ENCODE measurements around the gene TREH.

Gene TREH

DNA sequence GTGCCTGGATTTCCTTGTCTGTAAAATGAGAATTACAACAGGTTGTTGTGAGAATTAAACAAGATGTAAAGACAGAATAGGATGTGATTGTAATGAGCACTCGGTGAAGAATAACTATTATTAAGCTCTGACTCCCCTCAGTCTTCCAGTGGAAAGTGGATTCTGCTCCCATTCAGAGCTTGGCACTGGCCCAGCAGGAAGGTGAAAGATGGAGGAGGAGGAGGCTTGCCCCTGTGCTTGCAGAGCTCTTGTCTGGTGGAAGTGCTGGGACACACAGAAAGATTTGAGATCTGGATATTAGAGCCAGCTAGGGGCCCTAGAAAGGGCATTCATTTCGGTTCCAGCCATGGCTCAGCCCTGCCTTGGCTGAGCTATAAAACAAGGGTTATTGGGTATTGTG is 43.8 kb downstream of the TREH start:
- DNase-seq (ENCODE audit: low read depth) = no peak
- H3K4me3 ChIP-seq (ENCODE audit: low read depth, low read length) = no peak overlapping the region

GRCh38 chr11:118635237-118635591 is 44.2 kb downstream of the TREH start:
- TF ChIP-seq MAX (IDR thresholded peaks at IDR 0.05; ENCODE audit: low read depth, low read length) (no peak), CTCF (IDR thresholded peaks at IDR 0.05; ENCODE audit: low read depth, low read length) (no peak)
- DNase-seq (ENCODE audit: low read depth) = no peak
- H3K4me3 ChIP-seq (ENCODE audit: low read depth, low read length) = no peak overlapping the region

More for the DNA sequence above, 43.8 kb downstream of the TREH start:
- no peak for TF ChIP-seq MYC (IDR thresholded peaks at IDR 0.05; ENCODE audit: low read depth, low read length)
- no peak for TF ChIP-seq MAX (IDR thresholded peaks at IDR 0.05; ENCODE audit: low read depth, low read length)

- DNase-seq (ENCODE audit: low read depth) = no peak
- no peak overlapping the region for H3K4me3 ChIP-seq (ENCODE audit: low read depth, low read length)
These were observed 44.8 kb downstream of the TREH start for GRCh38 chr11:118634431-118635236.

DNA sequence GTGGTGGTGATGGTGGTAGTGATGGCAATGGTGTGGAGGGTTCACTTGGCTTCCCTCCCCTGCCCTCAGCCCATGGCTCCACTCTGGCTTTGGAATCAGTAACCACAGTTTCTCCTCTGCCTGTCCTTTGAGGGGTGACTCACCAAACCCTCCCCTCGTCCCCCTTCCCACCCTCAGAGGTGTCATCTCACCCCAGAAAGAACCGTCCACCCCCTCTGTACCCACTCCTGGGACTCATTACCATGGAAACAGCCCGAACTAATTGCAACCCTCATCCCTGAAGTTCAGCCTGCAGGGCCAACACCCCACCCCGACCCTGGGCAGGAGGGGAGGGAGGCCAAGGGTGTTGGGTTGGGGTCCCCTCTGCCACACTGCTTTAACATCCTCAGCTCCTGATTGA is 45.5 kb downstream of the TREH start:
- no peak for DNase-seq (ENCODE audit: low read depth)
- TF ChIP-seq CTCF (IDR thresholded peaks at IDR 0.05; ENCODE audit: low read depth, low read length) = no peak
- no peak for TF ChIP-seq MYC (IDR thresholded peaks at IDR 0.05; ENCODE audit: low read depth, low read length)
- TF ChIP-seq POLR2A (IDR thresholded peaks at IDR 0.05; ENCODE audit: extremely low read depth, insufficient read length) = no peak
- no peak for TF ChIP-seq MAX (IDR thresholded peaks at IDR 0.05; ENCODE audit: low read depth, low read length)
- H3K4me3 ChIP-seq (ENCODE audit: low read depth, low read length) = no peak overlapping the region

More at GRCh38 chr11:118634431-118635236, 44.8 kb downstream of the TREH start:
- TF ChIP-seq MYC (IDR thresholded peaks at IDR 0.05; ENCODE audit: low read depth, low read length) (no peak), POLR2A (IDR thresholded peaks at IDR 0.05; ENCODE audit: extremely low read depth, insufficient read length) (no peak), MAX (IDR thresholded peaks at IDR 0.05; ENCODE audit: low read depth, low read length) (no peak)

DNA sequence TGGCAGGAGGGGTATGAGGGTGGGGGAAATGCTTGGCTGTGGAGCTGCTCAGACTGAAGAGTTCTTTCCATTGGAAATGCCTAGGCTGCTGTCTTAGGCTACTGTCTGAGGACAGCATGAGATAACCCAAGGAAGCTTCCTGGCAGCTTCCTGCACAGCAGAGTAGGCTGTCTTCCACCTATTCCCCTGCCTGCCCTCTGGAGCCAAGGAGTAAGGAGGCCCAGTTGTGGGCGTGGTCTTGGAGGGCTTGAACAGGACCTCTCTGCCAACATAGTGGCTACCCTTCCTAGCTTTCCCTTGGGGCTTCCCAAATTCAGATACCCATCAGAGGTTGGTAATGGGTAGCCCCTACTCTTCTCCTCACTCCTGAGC is 46.1 kb downstream of the TREH start:
- no peak for DNase-seq (ENCODE audit: low read depth)
- H3K4me3 ChIP-seq (ENCODE audit: low read depth, low read length) = no peak overlapping the region
- TF ChIP-seq POLR2A (IDR thresholded peaks at IDR 0.05; ENCODE audit: extremely low read depth, insufficient read length) = no peak
- no peak for TF ChIP-seq MYC (IDR thresholded peaks at IDR 0.05; ENCODE audit: low read depth, low read length)
- no peak for TF ChIP-seq MAX (IDR thresholded peaks at IDR 0.05; ENCODE audit: low read depth, low read length)
- no peak for TF ChIP-seq CTCF (IDR thresholded peaks at IDR 0.05; ENCODE audit: low read depth, low read length)

- DNase-seq (ENCODE audit: low read depth) = no peak
- no peak overlapping the region for H3K4me3 ChIP-seq (ENCODE audit: low read depth, low read length)
- TF ChIP-seq MYC (IDR thresholded peaks at IDR 0.05; ENCODE audit: low read depth, low read length) = no peak
- no peak for TF ChIP-seq MAX (IDR thresholded peaks at IDR 0.05; ENCODE audit: low read depth, low read length)
- TF ChIP-seq POLR2A (IDR thresholded peaks at IDR 0.05; ENCODE audit: extremely low read depth, insufficient read length) = no peak
- TF ChIP-seq CTCF (IDR thresholded peaks at IDR 0.05; ENCODE audit: low read depth, low read length) = no peak
These were observed 46.7 kb downstream of the TREH start for GRCh38 chr11:118632577-118633318.

Measured in NB4 (cell line).